Keratinocyte (primary cell): Measurements from ENCODE around the gene MAP4.

ENCODE experiments used
- EZH2 ChIP-seq: IDR thresholded peaks from one replicate; pipeline ENCODE4 v1.6.1; 2012; ENCODE audit warnings: inconsistent platforms, mild to moderate bottlenecking, low read length, moderate library complexity
- TF ChIP-seq, protein P1 (sequence below), 3 experiments: IDR thresholded peaks in 1 of 3; conservative IDR thresholded peaks in 1 of 3; optimal IDR thresholded peaks in 1 of 3; 2 replicates in 2 of 3; 3 replicates in 1 of 3; pipeline versions ENCODE3 to v1.5.1; 2011; ENCODE audit warnings: low read length in 3 of 3, mild to moderate bottlenecking in 3 of 3, moderate library complexity in 2 of 3, control low read depth in 1 of 3, inconsistent platforms in 1 of 3; ENCODE audit not compliant: insufficient read depth in 2 of 3; ENCODE audit errors: extremely low read depth in 1 of 3

DNA sequence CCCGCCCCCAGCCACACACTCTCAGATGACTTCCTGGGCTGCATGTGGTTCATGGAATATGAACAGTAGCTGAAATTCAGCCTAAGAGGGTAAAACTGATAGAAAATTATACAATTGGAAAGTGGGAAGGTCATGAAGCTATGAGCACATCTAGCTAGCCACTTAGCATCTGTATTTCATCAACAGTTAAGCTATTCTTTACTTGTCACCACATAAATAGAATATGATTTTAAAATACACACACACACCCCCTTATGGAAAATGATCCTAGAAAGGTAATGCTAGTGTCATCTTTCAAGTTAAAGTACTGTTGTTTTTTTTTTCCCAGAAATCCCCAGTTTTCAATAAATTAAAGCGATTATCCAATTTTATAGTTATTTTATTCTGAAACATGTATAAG, 3.6 kb downstream of the MAP4 start:
- no peak for TF ChIP-seq EZH2
- TF ChIP-seq, protein P1, sequence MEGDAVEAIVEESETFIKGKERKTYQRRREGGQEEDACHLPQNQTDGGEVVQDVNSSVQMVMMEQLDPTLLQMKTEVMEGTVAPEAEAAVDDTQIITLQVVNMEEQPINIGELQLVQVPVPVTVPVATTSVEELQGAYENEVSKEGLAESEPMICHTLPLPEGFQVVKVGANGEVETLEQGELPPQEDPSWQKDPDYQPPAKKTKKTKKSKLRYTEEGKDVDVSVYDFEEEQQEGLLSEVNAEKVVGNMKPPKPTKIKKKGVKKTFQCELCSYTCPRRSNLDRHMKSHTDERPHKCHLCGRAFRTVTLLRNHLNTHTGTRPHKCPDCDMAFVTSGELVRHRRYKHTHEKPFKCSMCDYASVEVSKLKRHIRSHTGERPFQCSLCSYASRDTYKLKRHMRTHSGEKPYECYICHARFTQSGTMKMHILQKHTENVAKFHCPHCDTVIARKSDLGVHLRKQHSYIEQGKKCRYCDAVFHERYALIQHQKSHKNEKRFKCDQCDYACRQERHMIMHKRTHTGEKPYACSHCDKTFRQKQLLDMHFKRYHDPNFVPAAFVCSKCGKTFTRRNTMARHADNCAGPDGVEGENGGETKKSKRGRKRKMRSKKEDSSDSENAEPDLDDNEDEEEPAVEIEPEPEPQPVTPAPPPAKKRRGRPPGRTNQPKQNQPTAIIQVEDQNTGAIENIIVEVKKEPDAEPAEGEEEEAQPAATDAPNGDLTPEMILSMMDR (optimal IDR thresholded peaks at IDR 0.05 in 1 of 3, IDR thresholded peaks at IDR 0.05 in 1 of 3, conservative IDR thresholded peaks at IDR 0.05 in 1 of 3; ENCODE audit: extremely low read depth in 1 of 3, insufficient read depth in 2 of 3, low read length in 3 of 3) = no peak
